Activated T-helper 9 cell treated with anti-CD3 and anti-CD28 coated beads, Interleukin-2, amount 50 U/mL, for 16 hours (primary cell): ENCODE results near the gene CKM.
A peak's percentile ranks its signal among the peaks of the same experiment; 100 is the strongest.
"Not testable (repeated sequence)": the region's sequence is repeated elsewhere in the genome, so short reads cannot be mapped to it uniquely, and the experiment has no call there.

Experiments used
- DNase-seq: peaks from one replicate; pipeline ENCODE4 v3.0.0-alpha.2; 2020; ENCODE audit warnings: low read depth

The CKM gene

DNA sequence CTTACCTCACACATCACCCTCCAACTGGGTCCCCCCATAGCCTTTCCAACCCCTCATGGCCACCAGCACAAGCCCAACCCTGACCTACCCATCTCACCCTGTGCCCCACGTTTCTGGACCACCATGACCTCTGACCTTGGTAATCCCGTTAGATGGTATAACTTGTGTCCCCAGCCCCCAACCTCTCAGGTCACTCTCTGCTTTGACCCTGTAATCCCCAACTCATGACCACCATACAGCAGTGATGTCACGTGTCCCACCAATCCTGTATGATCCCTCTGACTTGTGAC lies 26.4 kb upstream of the CKM start:
- no peak for DNase-seq

DNA sequence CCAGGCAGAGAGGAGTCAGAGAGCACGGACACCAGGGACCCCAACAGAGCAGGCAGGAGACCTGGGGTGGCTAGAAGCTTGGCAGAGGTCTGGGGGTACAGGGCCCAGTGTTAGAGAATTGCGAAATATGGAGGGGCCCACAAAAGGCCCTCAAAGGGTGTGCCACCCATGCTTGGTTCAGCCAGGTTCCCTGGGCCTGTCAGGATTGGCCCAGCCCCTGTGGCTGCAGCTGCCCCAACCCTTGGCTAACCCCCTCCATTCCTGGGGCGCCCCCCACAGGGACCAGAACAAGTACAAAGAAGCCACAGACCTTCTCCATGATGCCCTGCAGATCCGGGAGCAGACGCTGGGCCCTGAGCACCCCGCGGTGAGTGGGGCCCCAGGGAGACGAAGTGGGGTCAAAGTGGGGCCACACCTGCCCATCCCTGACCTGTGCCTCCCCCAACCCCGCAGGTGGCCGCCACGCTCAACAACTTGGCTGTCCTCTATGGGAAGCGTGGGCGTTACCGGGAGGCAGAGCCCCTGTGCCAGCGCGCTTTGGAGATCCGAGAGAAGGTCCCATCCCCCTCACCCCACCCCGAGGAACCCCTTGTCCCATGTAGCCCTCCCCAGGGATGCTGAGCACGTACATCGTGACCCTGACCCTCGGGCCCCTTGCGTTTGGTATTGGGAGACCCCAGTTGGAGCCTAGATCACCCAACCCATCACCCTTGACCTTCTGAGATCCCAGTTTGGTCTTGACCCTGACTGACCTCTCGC lies 25.9 kb upstream of the CKM start:
- DNase-seq: no peak

DNA sequence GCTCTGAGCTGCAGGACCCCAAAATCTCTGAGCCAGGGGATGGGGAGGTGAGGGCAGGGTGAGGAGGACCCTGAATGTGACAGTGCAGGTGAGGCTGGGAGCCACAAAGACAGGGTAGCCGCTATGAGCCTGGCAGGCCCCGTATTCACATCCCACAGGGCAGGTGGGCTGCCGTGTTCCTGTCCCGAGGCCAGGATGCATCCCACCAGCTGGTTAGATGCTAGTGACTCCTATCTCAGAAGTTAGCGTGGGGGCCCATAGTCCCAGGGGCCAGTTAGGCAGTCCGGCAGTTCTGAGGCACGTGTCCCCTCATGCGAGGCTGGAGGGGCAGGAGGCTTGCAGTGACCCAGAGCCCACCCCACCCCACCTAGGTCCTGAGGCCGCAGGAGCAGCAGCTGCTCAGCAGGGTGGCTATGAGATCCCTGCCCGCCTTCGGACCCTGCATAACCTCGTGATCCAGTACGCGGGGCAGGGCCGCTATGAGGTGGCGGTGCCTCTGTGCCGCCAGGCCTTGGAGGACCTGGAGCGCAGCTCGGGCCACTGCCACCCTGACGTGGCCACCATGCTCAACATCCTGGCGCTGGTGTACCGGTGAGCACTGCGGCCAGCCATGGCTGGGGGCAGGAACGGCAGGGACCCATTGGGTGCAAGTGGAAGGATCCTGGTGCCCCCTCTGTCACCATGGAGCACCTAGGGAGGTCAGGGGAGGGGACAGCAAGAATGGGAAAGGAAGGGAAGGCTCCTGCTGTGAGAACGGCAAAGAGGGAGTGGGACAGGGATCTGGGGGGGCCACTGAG lies 25.1 kb upstream of the CKM start:
- DNase-seq: no peak

DNA sequence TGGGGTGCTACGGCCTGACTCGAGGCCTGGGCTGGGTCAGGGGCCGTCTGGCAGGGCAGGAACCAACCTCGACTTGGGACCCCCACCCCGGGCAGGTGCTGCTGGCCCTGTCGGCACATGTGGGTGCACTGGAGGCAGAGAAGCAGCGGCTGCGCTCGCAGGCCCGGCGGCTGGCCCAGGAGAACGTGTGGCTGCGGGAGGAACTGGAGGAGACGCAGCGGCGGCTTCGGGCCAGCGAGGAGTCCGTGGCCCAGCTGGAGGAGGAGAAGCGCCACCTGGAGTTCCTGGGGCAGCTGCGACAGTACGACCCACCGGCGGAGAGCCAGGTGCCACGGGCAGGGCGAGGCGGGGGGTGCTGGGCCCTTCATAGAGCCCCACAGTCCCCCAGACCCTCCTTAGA lies 23.8 kb upstream of the CKM start:
- no peak for DNase-seq

DNA sequence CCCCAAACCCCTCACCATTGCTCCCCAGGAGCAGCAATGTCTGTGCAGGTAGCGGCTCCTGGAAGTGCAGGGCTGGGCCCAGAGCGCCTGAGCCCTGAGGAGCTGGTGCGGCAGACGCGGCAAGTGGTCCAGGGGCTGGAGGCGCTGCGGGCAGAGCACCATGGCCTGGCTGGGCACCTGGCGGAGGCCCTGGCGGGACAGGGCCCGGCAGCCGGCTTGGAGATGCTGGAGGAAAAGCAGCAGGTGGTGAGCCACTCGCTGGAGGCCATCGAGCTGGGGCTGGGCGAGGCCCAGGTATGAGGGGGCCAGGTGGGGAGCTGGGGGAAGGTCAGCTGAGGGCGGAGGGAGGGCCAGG lies 22.8 kb upstream of the CKM start:
- no peak for DNase-seq

DNA sequence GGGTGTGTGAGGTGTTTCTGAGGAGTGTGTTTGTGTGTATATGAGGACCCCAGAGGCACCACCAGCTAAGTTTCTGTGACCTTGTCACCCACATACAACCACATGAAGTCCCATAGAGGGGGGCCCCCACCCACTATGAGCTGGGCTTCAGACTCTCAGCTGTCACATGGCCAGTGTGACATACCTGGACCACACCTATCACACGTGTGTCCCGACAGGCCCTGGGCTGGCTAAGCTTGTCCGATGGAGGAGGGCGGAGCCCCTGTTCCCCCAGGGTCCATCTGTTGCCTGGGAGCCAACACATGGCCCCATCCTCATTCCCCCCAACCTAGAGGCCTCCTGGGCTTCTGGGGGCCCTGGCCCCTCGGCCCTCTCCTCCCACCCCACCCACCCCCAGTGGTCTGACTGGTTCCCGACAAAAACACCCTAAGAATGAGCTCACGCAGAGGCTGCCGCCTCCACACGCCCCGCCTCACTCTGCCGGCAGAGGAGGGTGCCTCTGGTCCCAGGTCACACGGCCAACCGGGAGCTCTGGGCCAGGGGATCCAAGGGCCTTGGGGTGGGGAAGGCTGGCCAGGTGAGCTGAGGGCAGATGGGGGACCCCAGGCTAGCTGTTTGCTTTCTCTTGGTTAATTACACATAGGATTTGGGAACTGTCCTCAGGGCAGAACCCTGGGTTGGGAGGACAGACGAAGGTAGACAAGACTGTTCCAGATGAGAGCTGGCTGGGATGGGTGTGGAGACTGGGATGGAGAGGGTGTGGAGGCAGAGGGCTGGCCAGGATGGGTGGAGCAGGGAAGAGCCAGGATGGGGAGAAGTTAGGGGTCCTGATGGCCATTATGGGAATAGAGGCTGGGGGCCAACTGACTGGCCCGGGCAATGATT lies 22.2 kb upstream of the CKM start:
- DNase-seq: no peak

DNA sequence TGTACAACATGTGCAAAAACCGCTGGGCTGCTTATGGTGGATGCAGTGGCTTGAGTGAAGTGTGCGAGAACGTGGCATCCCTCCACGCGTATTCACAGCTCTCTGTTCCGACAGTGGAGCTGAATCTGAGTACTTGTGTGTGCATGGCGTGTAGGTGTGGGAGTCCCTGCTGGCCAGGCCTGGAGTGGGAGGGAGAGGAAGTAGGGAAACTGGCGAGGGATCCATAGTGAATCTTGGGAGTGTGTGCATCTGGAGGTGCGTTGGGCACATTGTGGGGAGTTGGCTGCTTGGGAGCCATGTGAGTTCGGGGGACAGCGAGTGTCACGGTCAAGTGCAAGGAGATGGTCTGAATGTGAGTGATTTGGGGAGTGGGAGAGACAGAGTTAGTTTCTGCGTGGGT lies 20.2 kb upstream of the CKM start:
- no peak for DNase-seq

DNA sequence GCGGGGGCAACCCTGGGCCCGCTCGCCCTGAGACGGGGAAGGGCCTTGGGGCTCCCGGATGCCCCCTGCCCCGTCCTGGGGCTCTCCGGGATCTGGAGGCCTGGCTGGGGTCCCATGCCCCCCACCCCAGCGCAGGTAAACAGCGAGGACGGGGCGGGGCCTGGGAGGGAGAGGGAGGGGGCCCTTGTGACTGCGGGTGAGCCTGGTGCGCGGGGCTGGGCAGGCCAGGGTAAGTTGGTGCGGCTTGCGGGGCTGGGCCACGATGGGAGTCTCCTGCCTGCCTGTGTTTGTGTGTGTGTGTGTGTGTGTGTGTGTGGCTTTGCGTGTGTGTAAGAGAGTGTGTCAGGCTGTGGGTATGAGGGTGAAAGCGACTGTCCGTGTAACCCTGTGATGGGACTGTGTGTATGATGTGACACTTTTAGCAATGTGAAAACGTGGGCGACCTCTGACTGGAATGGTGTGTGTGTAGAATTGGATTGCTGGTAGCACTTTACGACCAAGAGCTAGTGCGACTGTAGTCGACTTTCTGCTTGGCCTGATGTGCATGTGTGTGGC lies 18.3 kb upstream of the CKM start:
- DNase-seq: no peak

DNA sequence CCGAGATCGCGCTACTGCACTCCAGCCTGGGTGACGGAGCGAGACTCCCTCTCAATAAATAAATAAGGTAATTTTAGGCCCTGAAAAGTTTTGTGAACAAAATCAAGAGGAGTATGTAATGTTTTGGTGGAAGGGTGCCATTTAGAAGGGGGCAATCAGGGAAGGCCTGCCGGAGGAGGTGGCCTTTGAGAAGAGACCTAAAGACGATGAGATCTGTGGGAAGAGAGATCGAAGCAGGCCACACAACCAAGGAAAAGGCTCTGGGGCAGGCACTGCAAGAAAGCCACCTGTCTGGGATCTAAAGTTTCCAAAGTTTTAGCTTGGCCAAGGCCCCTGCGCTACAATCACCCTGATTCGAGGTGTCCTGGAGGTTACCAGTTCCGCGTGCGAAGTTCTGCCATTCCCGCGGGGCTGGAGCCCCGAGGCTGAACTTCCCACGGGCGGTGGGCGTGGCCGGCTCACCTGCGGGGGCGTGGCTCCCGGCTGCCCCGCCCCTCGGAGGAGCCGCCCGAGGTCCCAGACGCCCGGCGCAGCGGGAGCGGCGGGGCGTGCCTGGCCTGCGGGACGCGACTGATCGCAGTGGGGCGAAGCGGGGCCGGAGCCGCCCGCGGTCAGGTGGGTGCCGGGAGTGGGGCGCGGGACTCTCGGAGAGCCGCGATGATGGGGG lies 17.7 kb upstream of the CKM start, which contains the start of gene KLC3:
Gene KLC3, plus strand, starts transcription at position 519 of the 667 bp plus-strand sequence. CDS start 4,792 bp downstream, outside the sequence.
- DNase-seq: peak; percentile 12

DNA sequence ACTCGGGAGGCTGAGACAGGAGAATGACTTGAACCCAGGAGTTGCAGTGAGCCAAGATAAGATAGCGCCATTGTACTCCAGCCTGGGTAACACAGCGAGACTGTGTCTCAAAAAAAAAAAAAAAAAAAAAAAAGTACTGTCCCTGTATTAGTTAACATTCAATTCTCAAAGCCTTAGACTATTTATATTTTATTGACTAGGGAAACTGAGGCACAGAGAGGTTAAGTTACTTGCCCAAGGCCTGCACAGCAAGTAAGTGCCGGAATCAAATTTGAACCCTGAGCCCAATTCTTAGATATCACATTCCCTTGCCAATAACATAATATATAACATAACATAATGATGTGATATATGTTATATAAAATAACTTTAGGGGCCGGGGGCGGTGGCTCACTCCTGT lies 17.0 kb upstream of the CKM start:
- DNase-seq: no peak

DNA sequence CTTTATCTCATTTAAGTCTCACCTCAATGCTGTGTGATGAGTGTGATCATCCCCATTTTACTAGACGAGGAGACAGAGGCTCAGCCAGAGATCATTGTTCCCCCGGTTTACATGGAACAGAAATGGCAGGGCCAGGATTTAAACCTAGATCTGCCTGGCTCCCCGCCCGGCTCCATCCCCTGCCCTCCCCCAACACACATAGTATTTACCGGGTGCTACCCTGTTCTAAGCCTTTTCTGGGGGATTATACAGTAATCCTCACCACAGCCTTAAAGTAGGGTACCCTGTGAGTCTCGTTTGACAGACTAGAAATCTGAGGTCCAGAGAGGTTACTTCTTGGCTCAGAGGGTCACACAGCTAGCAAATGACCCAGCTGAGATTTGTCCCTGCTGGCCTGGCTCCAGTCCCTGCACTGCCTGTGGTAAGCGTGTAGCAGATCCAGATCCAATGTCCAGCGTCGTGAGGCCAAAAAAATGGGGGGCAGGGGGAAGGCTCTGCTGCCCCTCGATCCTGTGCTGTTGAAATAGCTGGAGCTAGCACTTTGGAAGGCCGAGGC lies 14.1 kb upstream of the CKM start:
- no peak for DNase-seq

DNA sequence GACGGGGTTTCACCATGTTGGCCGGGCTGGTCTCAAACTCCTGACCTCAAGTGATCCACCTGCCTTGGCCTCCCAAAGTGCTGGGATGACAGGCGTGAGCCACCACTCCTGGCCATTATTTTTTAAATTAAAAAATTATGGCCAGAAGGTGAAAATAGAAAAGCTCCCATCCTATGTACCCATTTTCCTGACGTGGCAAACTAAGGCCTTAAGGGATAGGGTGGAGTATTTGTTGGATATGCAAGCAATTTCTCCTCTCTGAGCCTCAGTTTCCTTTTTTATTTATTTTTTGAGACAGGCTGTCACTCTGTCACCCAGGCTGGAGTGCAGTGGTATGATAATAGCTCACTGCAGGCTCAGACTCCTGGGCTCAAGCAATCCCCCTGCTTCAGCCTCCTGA lies 12.2 kb upstream of the CKM start:
- not testable (repeated sequence) for DNase-seq

DNA sequence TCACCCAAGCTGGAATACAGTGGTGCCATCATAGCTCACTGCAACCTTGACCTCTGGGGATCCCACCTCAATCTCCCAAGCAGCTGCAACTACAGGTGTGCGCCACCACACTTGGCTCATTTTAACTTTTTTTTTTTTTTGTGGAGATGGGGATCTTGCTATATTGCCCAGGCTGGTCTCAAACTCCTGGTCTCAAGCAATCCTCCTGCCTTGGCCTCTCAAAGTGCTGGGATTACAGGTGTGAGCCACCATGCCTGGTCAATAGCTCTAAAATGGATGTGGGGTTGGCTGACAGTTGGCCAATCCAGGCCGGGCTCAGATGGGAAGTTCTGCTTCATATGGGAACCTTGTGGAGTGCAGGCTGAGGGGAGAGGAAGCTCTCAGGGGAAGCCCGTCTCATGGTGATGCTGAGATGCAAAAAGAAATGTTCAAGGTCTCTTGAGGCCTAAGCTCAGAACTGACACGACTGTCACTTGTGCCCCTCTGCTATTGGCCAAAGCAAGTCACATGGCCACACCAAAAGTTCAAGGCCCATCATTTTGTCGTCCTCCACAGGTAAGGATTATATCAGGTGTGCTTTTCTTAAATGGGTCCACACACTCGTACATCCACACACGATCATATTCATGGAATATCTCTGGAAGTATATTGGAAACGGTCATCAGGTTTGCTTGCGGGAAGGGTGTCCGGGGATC lies 11.1 kb upstream of the CKM start:
- no peak for DNase-seq

DNA sequence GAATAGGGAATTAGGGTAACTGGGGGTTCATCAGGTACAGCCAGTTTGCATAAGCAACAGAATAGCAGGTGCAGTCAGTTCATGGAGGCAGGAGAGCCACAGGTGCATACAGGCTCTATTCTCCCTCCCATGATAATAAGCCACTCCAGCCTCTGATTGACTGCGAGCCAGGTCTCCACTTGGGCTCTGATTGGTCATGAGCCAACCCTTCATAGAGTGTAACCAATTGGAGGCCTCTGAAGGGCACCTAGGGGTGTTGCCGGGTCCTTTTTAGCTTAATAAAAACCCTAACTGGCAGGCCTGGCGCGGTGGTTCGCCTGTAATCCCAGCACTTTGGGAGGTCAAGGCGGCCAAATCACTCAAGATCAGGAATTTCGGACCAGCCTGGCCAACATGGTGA lies 8.7 kb upstream of the CKM start:
- no peak for DNase-seq

DNA sequence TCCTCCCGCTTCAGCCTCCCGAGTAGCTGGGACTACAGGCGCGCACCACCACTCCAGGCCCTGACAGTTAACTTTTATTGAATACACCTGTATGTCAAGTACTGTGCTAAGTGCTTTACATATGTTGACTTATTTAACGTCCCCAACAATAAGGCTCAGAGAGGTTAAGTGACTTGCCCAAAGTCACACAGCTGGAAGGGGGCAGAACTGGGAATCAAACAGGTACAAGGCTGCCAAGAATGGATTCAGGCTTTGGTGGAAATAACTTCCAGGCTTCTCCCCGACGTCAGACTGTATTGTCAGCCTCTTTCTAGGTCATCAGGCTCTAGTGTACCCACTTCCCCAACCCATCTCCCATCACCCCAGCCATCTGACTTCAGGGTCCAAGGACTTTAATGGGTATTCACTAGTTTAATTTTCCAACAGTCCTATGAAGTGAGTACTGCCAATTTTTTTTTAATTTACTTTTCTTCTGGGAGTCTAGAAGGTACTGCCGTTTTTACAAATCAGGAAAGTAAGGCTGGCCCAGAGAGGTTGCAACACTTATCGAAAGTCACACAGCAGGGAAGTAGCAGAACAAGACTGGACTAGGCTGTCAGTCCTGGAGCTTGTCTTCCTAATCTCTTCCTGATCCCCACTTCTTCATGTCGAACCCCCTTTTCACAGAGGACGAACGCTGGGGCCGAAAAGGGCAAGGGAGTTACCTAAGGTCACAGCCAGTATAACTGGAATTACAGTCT lies 4.9 kb upstream of the CKM start:
- DNase-seq: no peak

DNA sequence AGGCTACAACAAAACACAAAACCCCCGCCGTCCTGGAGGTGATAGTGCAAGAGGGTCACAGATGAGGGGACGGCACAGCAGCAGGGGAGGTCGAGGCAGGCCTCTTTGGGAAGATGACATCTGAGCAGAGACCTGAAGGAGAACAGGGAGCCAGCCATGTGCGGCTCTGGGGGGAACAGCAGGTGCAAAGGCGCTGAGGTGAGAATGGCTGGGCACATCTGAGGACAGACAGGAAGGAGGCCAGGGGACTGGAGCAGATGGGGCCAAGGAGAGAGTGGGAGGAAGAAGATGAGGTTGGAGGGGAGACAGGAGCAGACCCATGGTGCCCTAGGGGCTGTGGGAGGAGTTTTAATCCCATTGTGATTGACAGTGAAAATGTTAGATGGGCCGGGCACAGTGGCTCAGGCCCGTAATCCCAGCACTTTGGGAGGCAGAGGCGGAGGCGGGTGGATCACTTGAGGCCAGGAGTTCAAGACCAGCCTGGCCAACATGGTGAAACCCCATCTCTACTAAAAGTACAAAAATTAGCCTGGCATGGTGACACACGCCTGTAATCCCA lies 1.8 kb upstream of the CKM start:
- no peak for DNase-seq

DNA sequence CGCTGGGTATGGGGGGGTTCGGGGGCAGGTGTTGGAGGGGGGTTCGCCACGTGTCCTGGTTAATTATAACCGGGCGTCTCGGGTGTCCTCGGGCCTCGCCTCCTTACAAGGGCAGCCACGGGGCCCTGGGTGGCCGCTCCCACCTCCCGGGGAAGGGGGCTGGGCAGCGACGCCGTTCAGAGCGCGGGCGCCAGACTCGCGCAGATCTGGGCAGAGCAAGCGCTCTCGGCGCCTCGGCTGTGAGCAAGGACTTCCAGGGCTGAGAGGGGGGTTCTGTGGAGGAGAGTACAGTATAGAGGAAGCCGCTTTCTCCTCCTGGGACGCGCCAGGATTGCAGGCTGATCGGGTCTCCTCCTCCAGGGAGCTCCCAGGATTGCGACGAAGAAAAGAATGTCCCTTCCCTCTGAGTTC lies 1.0 kb upstream of the CKM start:
- no peak for DNase-seq

DNA sequence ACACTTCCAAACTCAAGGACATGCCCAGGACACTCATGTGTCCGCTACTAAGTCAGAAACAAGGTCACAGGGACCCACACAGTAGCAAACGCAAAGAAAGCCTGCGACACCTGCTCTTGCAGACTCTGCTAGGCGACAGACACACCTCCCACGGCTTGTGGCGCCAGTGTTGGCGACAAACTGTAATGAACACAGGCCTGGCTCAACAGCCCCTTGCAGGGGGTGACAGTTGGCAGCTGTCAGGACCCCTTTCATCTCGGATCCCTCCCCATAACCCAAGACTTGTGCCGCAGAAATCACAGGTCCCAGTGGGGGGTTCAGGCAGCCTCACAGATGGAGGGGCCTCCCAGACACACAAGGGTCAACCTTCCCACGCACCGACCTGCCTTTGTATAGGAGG lies 364 bp downstream of the CKM start:
- DNase-seq: no peak

DNA sequence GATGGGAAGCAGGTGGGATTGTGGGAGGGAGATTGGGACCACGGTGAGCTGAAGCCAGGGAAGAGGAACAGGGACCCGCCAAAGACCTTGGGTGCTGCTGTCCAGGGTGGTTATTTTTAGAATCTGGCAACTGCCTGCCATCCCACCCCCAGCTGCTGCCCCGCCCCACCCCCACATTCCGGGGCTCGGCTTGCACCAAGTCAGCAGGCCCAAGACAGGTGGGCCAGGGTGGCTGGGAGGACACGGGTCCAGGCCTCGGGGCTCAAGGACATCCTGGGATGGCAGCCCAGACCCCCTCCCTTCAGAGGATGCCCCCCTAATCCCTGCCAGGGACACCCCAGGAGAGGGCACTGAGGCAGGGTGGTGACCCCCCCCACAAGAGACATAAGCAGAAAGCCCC lies 827 bp downstream of the CKM start:
- DNase-seq: no peak
